ENCODE results near the gene NPAS1. TPM values are rescaled to one million over a fixed set of nuclear protein-coding genes. Genes with fewer than 3 reads are reported as not detected.
A peak's percentile ranks its signal among the peaks of the same experiment; 100 is the strongest.
"Not testable (repeated sequence)": the region's sequence is repeated elsewhere in the genome, so short reads cannot be mapped to it uniquely, and the experiment has no call there.

Gene NPAS1
- polyA plus RNA-seq, 1 donor from 2014 or later, result not detected

- TF ChIP-seq TAF1 (IDR thresholded peaks at IDR 0.05; ENCODE audit: low read depth) (peak; percentile 69), SMC3 (conservative IDR thresholded peaks at IDR 0.05; ENCODE audit: poor library complexity) (no peak), RAD21 (conservative IDR thresholded peaks at IDR 0.05) (peak; percentile 28), POLR2AphosphoS5 (IDR thresholded peaks at IDR 0.05) (peak; percentile 88), EP300 (conservative IDR thresholded peaks at IDR 0.05; ENCODE audit: poor library complexity, severe bottlenecking) (peak; percentile 33), EZH2 (IDR thresholded peaks at IDR 0.05; ENCODE audit: borderline replicate concordance, insufficient read depth, low read length, poor library complexity, severe bottlenecking) (no peak), MXI1 (conservative IDR thresholded peaks at IDR 0.05; ENCODE audit: poor library complexity, severe bottlenecking) (peak; percentile 65)
- TF ChIP-seq, protein P1, sequence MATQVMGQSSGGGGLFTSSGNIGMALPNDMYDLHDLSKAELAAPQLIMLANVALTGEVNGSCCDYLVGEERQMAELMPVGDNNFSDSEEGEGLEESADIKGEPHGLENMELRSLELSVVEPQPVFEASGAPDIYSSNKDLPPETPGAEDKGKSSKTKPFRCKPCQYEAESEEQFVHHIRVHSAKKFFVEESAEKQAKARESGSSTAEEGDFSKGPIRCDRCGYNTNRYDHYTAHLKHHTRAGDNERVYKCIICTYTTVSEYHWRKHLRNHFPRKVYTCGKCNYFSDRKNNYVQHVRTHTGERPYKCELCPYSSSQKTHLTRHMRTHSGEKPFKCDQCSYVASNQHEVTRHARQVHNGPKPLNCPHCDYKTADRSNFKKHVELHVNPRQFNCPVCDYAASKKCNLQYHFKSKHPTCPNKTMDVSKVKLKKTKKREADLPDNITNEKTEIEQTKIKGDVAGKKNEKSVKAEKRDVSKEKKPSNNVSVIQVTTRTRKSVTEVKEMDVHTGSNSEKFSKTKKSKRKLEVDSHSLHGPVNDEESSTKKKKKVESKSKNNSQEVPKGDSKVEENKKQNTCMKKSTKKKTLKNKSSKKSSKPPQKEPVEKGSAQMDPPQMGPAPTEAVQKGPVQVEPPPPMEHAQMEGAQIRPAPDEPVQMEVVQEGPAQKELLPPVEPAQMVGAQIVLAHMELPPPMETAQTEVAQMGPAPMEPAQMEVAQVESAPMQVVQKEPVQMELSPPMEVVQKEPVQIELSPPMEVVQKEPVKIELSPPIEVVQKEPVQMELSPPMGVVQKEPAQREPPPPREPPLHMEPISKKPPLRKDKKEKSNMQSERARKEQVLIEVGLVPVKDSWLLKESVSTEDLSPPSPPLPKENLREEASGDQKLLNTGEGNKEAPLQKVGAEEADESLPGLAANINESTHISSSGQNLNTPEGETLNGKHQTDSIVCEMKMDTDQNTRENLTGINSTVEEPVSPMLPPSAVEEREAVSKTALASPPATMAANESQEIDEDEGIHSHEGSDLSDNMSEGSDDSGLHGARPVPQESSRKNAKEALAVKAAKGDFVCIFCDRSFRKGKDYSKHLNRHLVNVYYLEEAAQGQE (IDR thresholded peaks at IDR 0.05; ENCODE audit: borderline replicate concordance), result peak; percentile 78
Measured at GRCh38 chr19:47047763-47048405, 28.2 kb downstream of the NPAS1 start.

GRCh38 chr19:47049307-47049700, 29.7 kb downstream of the NPAS1 start:
- Histone ChIP-seq H3K27ac (ENCODE audit: low read length) (no peak overlapping the region), H3K4me3 (ENCODE audit: low read length) (peak overlapping the region; percentile 85), H3K9me2 (ENCODE audit: insufficient read depth, low read length) (no peaks in the 10 kb centered on the region), H3K9ac (ENCODE audit: low read length) (no peak overlapping the region), H3K36me3 (ENCODE audit: insufficient read depth, low read length) (no peaks in the 10 kb centered on the region), H3K4me2 (ENCODE audit: low read length) (no peak overlapping the region), H3K79me2 (replicated peaks; ENCODE audit: insufficient read depth, low read length) (no peaks in the 10 kb centered on the region), H2AFZ (ENCODE audit: low read depth, low read length) (no peak overlapping the region), H4K20me1 (ENCODE audit: insufficient read depth) (no peaks in the 10 kb centered on the region), H3F3A (ENCODE audit: insufficient read depth, low read length, poor library complexity, severe bottlenecking) (no peaks in the 10 kb centered on the region), H3K27me3 (ENCODE audit: insufficient read depth, low read depth, low read length) (no peaks in the 10 kb centered on the region), H3K9me3 (ENCODE audit: low read length) (no peaks in the 10 kb centered on the region)
- TF ChIP-seq TAF1 (IDR thresholded peaks at IDR 0.05; ENCODE audit: low read depth) (no peak), RAD21 (conservative IDR thresholded peaks at IDR 0.05) (no peak), SMC3 (conservative IDR thresholded peaks at IDR 0.05; ENCODE audit: poor library complexity) (no peak), EZH2 (IDR thresholded peaks at IDR 0.05; ENCODE audit: borderline replicate concordance, insufficient read depth, low read length, poor library complexity, severe bottlenecking) (no peak), MXI1 (conservative IDR thresholded peaks at IDR 0.05; ENCODE audit: poor library complexity, severe bottlenecking) (no peak), EP300 (conservative IDR thresholded peaks at IDR 0.05; ENCODE audit: poor library complexity, severe bottlenecking) (no peak)

More at GRCh38 chr19:47047763-47048405, 28.2 kb downstream of the NPAS1 start:
- Histone ChIP-seq H3K9me2 (ENCODE audit: insufficient read depth, low read length) (no peaks in the 10 kb centered on the region), H3K4me3 (ENCODE audit: low read length) (peak overlapping the region; percentile 85), H3K4me2 (ENCODE audit: low read length) (peak overlapping the region; percentile 41), H3K79me2 (replicated peaks; ENCODE audit: insufficient read depth, low read length) (no peaks in the 10 kb centered on the region), H3K27me3 (ENCODE audit: insufficient read depth, low read depth, low read length) (no peaks in the 10 kb centered on the region), H3F3A (ENCODE audit: insufficient read depth, low read length, poor library complexity, severe bottlenecking) (no peaks in the 10 kb centered on the region), H2AFZ (ENCODE audit: low read depth, low read length) (peak overlapping the region; percentile 87), H3K9me3 (ENCODE audit: low read length) (no peaks in the 10 kb centered on the region), H3K9ac (ENCODE audit: low read length) (peak overlapping the region; percentile 76), H3K36me3 (ENCODE audit: insufficient read depth, low read length) (no peaks in the 10 kb centered on the region), H3K27ac (ENCODE audit: low read length) (peak overlapping the region; percentile 80), H4K20me1 (ENCODE audit: insufficient read depth) (no peaks in the 10 kb centered on the region)

DNA sequence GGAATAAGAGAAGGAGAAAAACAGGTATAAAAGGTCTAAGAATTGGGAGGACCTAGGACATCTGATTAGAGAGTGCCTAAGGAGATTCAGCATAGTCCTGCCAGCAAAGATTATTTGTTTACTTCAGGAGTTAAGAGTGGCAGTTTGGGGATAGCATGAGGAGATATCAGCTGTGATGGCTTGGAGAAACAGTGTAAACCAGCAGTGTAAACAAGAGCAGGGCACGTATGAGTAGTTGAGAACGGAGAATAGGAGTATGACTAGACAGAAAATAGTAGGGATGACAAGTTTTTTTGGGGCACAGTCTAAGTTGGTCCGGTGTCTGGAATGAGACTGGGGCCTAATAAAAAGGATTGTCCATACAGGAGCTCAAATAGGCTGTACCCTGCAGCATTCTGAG, 30.9 kb downstream of the NPAS1 start:
- H3K4me3 ChIP-seq (ENCODE audit: low read length); H3K9ac ChIP-seq (ENCODE audit: low read length); H3K9me3 ChIP-seq (ENCODE audit: low read length); H3K27me3 ChIP-seq (ENCODE audit: insufficient read depth, low read depth, low read length); H2AFZ ChIP-seq (ENCODE audit: low read depth, low read length); H3K79me2 ChIP-seq (replicated peaks; ENCODE audit: insufficient read depth, low read length); H3K4me2 ChIP-seq (ENCODE audit: low read length); H3K36me3 ChIP-seq (ENCODE audit: insufficient read depth, low read length); H3K9me2 ChIP-seq (ENCODE audit: insufficient read depth, low read length); H3K27ac ChIP-seq (ENCODE audit: low read length); H3F3A ChIP-seq (ENCODE audit: insufficient read depth, low read length, poor library complexity, severe bottlenecking); H4K20me1 ChIP-seq (ENCODE audit: insufficient read depth): not testable (repeated sequence)

Data from neural cell (in vitro differentiated cells).